ENCODE measurements around the gene DBN1.

DNA sequence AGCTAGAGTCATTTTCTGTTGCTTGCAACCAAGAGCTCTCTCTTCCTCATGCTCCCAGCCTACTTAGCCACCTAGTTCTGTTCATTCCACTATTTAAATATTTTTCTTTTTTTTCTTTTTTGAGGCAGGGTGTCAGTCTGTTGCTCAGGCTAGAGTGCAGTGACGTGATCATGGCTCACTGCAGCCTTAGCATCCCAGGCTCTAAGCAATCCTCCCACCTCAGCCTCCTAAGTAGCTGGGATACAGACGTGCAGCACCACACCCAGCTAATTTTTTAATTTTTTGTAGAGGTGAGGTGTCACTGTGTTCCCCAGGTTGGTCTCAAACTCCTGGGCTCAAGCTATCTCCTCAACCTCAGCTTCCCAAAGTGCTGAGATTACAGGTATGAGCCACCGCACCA, 59.0 kb downstream of the DBN1 start:
- TF ChIP-seq, protein P1, sequence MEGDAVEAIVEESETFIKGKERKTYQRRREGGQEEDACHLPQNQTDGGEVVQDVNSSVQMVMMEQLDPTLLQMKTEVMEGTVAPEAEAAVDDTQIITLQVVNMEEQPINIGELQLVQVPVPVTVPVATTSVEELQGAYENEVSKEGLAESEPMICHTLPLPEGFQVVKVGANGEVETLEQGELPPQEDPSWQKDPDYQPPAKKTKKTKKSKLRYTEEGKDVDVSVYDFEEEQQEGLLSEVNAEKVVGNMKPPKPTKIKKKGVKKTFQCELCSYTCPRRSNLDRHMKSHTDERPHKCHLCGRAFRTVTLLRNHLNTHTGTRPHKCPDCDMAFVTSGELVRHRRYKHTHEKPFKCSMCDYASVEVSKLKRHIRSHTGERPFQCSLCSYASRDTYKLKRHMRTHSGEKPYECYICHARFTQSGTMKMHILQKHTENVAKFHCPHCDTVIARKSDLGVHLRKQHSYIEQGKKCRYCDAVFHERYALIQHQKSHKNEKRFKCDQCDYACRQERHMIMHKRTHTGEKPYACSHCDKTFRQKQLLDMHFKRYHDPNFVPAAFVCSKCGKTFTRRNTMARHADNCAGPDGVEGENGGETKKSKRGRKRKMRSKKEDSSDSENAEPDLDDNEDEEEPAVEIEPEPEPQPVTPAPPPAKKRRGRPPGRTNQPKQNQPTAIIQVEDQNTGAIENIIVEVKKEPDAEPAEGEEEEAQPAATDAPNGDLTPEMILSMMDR (IDR thresholded peaks at IDR 0.05), result no peak
- TF ChIP-seq EZH2 (IDR thresholded peaks at IDR 0.05; ENCODE audit: borderline replicate concordance, insufficient read depth, low read depth, low read length, poor library complexity, severe bottlenecking), result no peak

Data from B cell (primary cell).